HCT116 (cell line): Measurements from ENCODE around the gene TIMP3. TPM values are rescaled to one million over a fixed set of nuclear protein-coding genes. Genes with fewer than 3 reads are reported as not detected.

Experiments
- ATAC-seq: fragments of 200-7000 bp; cut with Tn5 transposase; 2 replicates; pipeline ENCODE4 v1.9.1; 2020; ENCODE audit warnings: mild to moderate bottlenecking, moderate library complexity
- BruUV-seq: library from RNA; stranded (reverse); fragments of 400-500 nt; replicated peaks from 2 replicates; lab custom pipeline; 2021; lab: Mats Ljungman, UMichigan
- CTCF ChIA-PET: fragments of 300-600 bp; sonication (Branson Sonifier 250); formaldehyde crosslinking; loops from one replicate; lab custom pipeline; 2021; ENCODE audit warnings: antibody characterized with exemption; lab: Charles Lee
- POLR2A ChIA-PET: fragments of 300-600, 350-600 bp; sonication (Branson Sonifier 250); formaldehyde crosslinking; loops from one replicate; lab custom pipeline; 2021; ENCODE audit warnings: antibody characterized with exemption; lab: Charles Lee
- RAD21 ChIA-PET, 2 experiments: fragments of 300-600 bp; sonication (Branson Sonifier 250); formaldehyde crosslinking; loops; one replicate each; lab custom pipeline; 2023; ENCODE audit warnings: low total read pairs in 2 of 2; ENCODE audit not compliant: uncharacterized antibody in 2 of 2, unreplicated experiment in 2 of 2, low non-redundant PET in 1 of 2; lab: Charles Lee
- DNase-seq: peaks from one replicate; pipeline ENCODE4 v3.0.0-alpha.2; 2010; ENCODE audit warnings: low read depth, low spot score
- H2AFZ ChIP-seq: fragments of 200-600 bp; shearing (Covaris generic), sonication (generic); 2 replicates; pipeline ENCODE4 v1.6.1; 2017; ENCODE audit warnings: low read depth, mixed run types, mixed read lengths, antibody characterized with exemption, low read length; ENCODE audit not compliant: poor library complexity, severe bottlenecking
- H3K27ac ChIP-seq: 2 replicates; pipeline ENCODE4 v1.5.1; 2012; ENCODE audit warnings: low read depth, low read length
- H3K27me3 ChIP-seq: fragments of 200-600 bp; sonication (generic); 2 replicates; pipeline ENCODE4 v1.6.1; 2016; ENCODE audit warnings: mixed run types, low read length, mixed read lengths; ENCODE audit not compliant: insufficient read depth
- H3K36me3 ChIP-seq, 2 experiments: fragments of 200-500 bp in 1 of 2; fragments of 200-600 bp in 1 of 2; sonication (Bioruptor generic) in 1 of 2; sonication (generic) in 1 of 2; 2 replicates each; pipeline versions ENCODE4 v1.5.1 to v1.6.1; 2014 to 2016; ENCODE audit warnings: low read length in 2 of 2, inconsistent platforms in 1 of 2, mixed read lengths in 1 of 2, mixed run types in 1 of 2; ENCODE audit not compliant: insufficient read depth in 2 of 2, control insufficient read depth in 1 of 2
- H3K4me1 ChIP-seq, 2 experiments: fragments of 200-600 bp in 1 of 2; sonication (generic) in 1 of 2; 2 replicates each; pipeline versions ENCODE4 v1.5.1 to v1.6.1; 2012 to 2017; ENCODE audit warnings: low read length in 2 of 2, inconsistent platforms in 1 of 2, mild to moderate bottlenecking in 1 of 2, mixed read lengths in 1 of 2, mixed run types in 1 of 2, moderate library complexity in 1 of 2; ENCODE audit not compliant: insufficient read depth in 2 of 2, control insufficient read depth in 1 of 2
- H3K4me2 ChIP-seq: fragments of 200-600 bp; sonication (generic); 2 replicates; pipeline ENCODE4 v1.6.1; 2017; ENCODE audit warnings: mixed run types, low read length, mixed read lengths
- H3K4me3 ChIP-seq, 2 experiments: fragments of 200-600 bp in 1 of 2; sonication (generic) in 1 of 2; replicated peaks in 1 of 2; 2 replicates each; pipeline ENCODE4 v1.5.1; 2011 to 2016; ENCODE audit warnings: low read length in 2 of 2, control low read depth in 1 of 2, low read depth in 1 of 2, mild to moderate bottlenecking in 1 of 2, mixed read lengths in 1 of 2, mixed run types in 1 of 2
- H3K79me2 ChIP-seq: fragments of 200-600 bp; sonication (generic); 2 replicates; pipeline ENCODE4 v1.6.1; 2017; ENCODE audit warnings: mild to moderate bottlenecking, mixed run types, low read length, moderate library complexity, mixed read lengths; ENCODE audit not compliant: insufficient read depth
- H3K9ac ChIP-seq: fragments of 200-600 bp; sonication (generic); 2 replicates; pipeline ENCODE4 v1.6.1; 2016; ENCODE audit warnings: low read length, mixed read lengths
- H3K9me2 ChIP-seq: fragments of 200-600 bp; sonication (generic), shearing (Covaris generic); 2 replicates; pipeline ENCODE4 v1.6.1; 2017; ENCODE audit warnings: mixed run types, mild to moderate bottlenecking, moderate library complexity; ENCODE audit not compliant: insufficient read depth
- H3K9me3 ChIP-seq, 2 experiments: fragments of 200-500 bp in 1 of 2; fragments of 200-600 bp in 1 of 2; sonication (Bioruptor generic) in 1 of 2; sonication (generic) in 1 of 2; 2 replicates each; pipeline ENCODE4 v1.6.1; 2014 to 2017; ENCODE audit warnings: low read length in 2 of 2, mixed read lengths in 2 of 2, inconsistent platforms in 1 of 2, low read depth in 1 of 2, mild to moderate bottlenecking in 1 of 2, mixed run types in 1 of 2, moderate library complexity in 1 of 2; ENCODE audit not compliant: control insufficient read depth in 1 of 2, insufficient read depth in 1 of 2
- H4K20me1 ChIP-seq: fragments of 200-600 bp; sonication (generic), shearing (Covaris generic); 2 replicates; pipeline ENCODE4 v1.6.1; 2017; ENCODE audit warnings: mixed run types, mild to moderate bottlenecking, moderate library complexity; ENCODE audit not compliant: insufficient read depth
- ATF3 ChIP-seq: IDR thresholded peaks from 2 replicates; pipeline ENCODE4 v1.6.1; 2012
- CBX3 ChIP-seq: IDR thresholded peaks from 2 replicates; pipeline ENCODE4 v1.6.1; 2012; ENCODE audit warnings: low read depth
- CEBPB ChIP-seq: IDR thresholded peaks from 2 replicates; pipeline ENCODE4 v1.6.1; 2012; ENCODE audit warnings: low read depth
- CTCF ChIP-seq, 3 experiments: fragments of 200-600 bp in 1 of 3; sonication (generic) in 1 of 3; IDR thresholded peaks in 2 of 3; conservative IDR thresholded peaks in 1 of 3; 2 replicates each; pipeline ENCODE4 v1.5.1; 2012 to 2017; ENCODE audit warnings: low read depth in 2 of 3, low read length in 2 of 3, antibody characterized with exemption in 1 of 3, borderline replicate concordance in 1 of 3, control low read depth in 1 of 3, mild to moderate bottlenecking in 1 of 3, mixed read lengths in 1 of 3, mixed run types in 1 of 3, moderate library complexity in 1 of 3; ENCODE audit not compliant: insufficient read depth in 1 of 3
- EGR1 ChIP-seq: IDR thresholded peaks from 2 replicates; pipeline ENCODE4 v1.6.1; 2012; ENCODE audit warnings: low read depth
- ELF1 ChIP-seq: IDR thresholded peaks from 2 replicates; pipeline ENCODE4 v1.6.1; 2012; ENCODE audit warnings: low read depth, borderline replicate concordance
- EZH2 ChIP-seq: fragments of 200-600 bp; sonication (generic); IDR thresholded peaks from 2 replicates; pipeline ENCODE4 v1.6.1; 2017; ENCODE audit warnings: antibody characterized with exemption, mixed run types
- EZH2phosphoT487 ChIP-seq: fragments of 200-600 bp; IDR thresholded peaks from 2 replicates; pipeline ENCODE4 v1.6.1; 2018; ENCODE audit warnings: antibody characterized with exemption, borderline replicate concordance
- FOSL1 ChIP-seq: IDR thresholded peaks from 2 replicates; pipeline ENCODE4 v1.6.1; 2012; ENCODE audit warnings: low read depth
- JUND ChIP-seq: IDR thresholded peaks from 2 replicates; pipeline ENCODE4 v1.6.1; 2012
- MAX ChIP-seq: IDR thresholded peaks from 2 replicates; pipeline ENCODE4 v1.6.1; 2012
- POLR2A ChIP-seq: IDR thresholded peaks from 2 replicates; pipeline ENCODE4 v1.7.0; 2011; ENCODE audit warnings: borderline replicate concordance; ENCODE audit not compliant: insufficient read depth, insufficient read length; ENCODE audit errors: extremely low read depth
- POLR2AphosphoS5 ChIP-seq: IDR thresholded peaks from 2 replicates; pipeline ENCODE4 v1.6.1; 2011; ENCODE audit warnings: mild to moderate bottlenecking, low read depth, low read length, moderate library complexity
- RAD21 ChIP-seq: IDR thresholded peaks from 2 replicates; pipeline ENCODE4 v1.6.1; 2012; ENCODE audit warnings: low read depth, mild to moderate bottlenecking
- SP1 ChIP-seq: IDR thresholded peaks from 2 replicates; pipeline ENCODE4 v1.6.1; 2012; ENCODE audit warnings: low read depth
- SRF ChIP-seq: IDR thresholded peaks from 2 replicates; pipeline ENCODE4 v1.6.1; 2012; ENCODE audit warnings: low read depth
- YY1 ChIP-seq: IDR thresholded peaks from 2 replicates; pipeline ENCODE4 v1.6.1; 2011; ENCODE audit warnings: low read length, low read depth, moderate library complexity, mild to moderate bottlenecking; ENCODE audit not compliant: insufficient replicate concordance; ENCODE audit errors: extremely low read depth
- intact Hi-C: fragments of 100-400 bp; cut with micrococcal nuclease; formaldehyde crosslinking; loops from 2 replicates; pipeline ENCODE4 v1.10.0; 2022
- total RNA-seq: library from RNA; stranded (reverse); gene quantifications from one replicate; pipeline ENCODE4 v1.2.1, GENCODE V29; 2021; ENCODE audit not compliant: unreplicated experiment
- TF ChIP-seq, protein P1 (sequence below): IDR thresholded peaks from 2 replicates; pipeline ENCODE4 v1.6.1; 2011; ENCODE audit warnings: mild to moderate bottlenecking, low read length, moderate library complexity; ENCODE audit not compliant: insufficient replicate concordance; ENCODE audit errors: extremely low read depth
- TF ChIP-seq, protein P2 (sequence below): IDR thresholded peaks from 2 replicates; pipeline ENCODE4 v1.6.1; 2012; ENCODE audit warnings: low read depth

TIMP3 gene
- total RNA-seq, 1 experiment from 2014 or later: 2.2 TPM

- Histone ChIP-seq H3K4me2 (no peak overlapping the region), H3K79me2 (no peaks in the 10 kb centered on the region), H3K36me3 (no peaks in the 10 kb centered on the region), H3K27me3 (peaks cover 9% of the 10 kb centered on the region; the same call in 1 of the 2 replicates), H2AFZ (no peak overlapping the region), H3K4me1 (no peaks in the 10 kb centered on the region), H3K4me3 (no peak overlapping the region), H3K9me3 (no peaks in the 10 kb centered on the region), H4K20me1 (no peaks in the 10 kb centered on the region), H3K9me2 (no peaks in the 10 kb centered on the region)
- ChIA-PET CTCF (no interaction called here), RAD21 (no interaction called here), POLR2A (no interaction called here)
- no peak for DNase-seq
- BruUV-seq: no TSS peak
- TF ChIP-seq FOSL1 (no peak), EZH2 (no peak), CBX3 (no peak), ELF1 (no peak), CEBPB (no peak), MAX (no peak), YY1 (no peak), POLR2A (no peak), SP1 (no peak), EGR1 (no peak), JUND (no peak), EZH2phosphoT487 (no peak), CTCF (IDR thresholded peaks at IDR 0.05 in 2 of 3, conservative IDR thresholded peaks at IDR 0.05 in 1 of 3; ENCODE audit: borderline replicate concordance in 1 of 3, insufficient read depth in 1 of 3, low read depth in 2 of 3, low read length in 2 of 3) (no peak), POLR2AphosphoS5 (no peak), SRF (no peak), RAD21 (no peak), ATF3 (no peak)
- TF ChIP-seq, protein P1, sequence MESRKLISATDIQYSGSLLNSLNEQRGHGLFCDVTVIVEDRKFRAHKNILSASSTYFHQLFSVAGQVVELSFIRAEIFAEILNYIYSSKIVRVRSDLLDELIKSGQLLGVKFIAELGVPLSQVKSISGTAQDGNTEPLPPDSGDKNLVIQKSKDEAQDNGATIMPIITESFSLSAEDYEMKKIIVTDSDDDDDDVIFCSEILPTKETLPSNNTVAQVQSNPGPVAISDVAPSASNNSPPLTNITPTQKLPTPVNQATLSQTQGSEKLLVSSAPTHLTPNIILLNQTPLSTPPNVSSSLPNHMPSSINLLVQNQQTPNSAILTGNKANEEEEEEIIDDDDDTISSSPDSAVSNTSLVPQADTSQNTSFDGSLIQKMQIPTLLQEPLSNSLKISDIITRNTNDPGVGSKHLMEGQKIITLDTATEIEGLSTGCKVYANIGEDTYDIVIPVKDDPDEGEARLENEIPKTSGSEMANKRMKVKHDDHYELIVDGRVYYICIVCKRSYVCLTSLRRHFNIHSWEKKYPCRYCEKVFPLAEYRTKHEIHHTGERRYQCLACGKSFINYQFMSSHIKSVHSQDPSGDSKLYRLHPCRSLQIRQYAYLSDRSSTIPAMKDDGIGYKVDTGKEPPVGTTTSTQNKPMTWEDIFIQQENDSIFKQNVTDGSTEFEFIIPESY: no peak
- TF ChIP-seq, protein P2, sequence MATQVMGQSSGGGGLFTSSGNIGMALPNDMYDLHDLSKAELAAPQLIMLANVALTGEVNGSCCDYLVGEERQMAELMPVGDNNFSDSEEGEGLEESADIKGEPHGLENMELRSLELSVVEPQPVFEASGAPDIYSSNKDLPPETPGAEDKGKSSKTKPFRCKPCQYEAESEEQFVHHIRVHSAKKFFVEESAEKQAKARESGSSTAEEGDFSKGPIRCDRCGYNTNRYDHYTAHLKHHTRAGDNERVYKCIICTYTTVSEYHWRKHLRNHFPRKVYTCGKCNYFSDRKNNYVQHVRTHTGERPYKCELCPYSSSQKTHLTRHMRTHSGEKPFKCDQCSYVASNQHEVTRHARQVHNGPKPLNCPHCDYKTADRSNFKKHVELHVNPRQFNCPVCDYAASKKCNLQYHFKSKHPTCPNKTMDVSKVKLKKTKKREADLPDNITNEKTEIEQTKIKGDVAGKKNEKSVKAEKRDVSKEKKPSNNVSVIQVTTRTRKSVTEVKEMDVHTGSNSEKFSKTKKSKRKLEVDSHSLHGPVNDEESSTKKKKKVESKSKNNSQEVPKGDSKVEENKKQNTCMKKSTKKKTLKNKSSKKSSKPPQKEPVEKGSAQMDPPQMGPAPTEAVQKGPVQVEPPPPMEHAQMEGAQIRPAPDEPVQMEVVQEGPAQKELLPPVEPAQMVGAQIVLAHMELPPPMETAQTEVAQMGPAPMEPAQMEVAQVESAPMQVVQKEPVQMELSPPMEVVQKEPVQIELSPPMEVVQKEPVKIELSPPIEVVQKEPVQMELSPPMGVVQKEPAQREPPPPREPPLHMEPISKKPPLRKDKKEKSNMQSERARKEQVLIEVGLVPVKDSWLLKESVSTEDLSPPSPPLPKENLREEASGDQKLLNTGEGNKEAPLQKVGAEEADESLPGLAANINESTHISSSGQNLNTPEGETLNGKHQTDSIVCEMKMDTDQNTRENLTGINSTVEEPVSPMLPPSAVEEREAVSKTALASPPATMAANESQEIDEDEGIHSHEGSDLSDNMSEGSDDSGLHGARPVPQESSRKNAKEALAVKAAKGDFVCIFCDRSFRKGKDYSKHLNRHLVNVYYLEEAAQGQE: no peak
- TF ChIP-seq, all 23 proteins: peak for 0
- H3K27ac ChIP-seq: no peak overlapping the region
- intact Hi-C loops: no loop called here
- no peak for ATAC-seq
- H3K9ac ChIP-seq: no peak overlapping the region
Measured at GRCh38 chr22:32862936-32863661, 61.6 kb downstream of the TIMP3 start.
